OCI-LY7 (cell line): ENCODE measurements around the gene VPS8. TPM values are rescaled to one million over a fixed set of nuclear protein-coding genes. Genes with fewer than 3 reads are reported as not detected.

Experiments used
- BruUV-seq: library from RNA; stranded (reverse); fragments of 400-500 nt; replicated peaks from 2 replicates; lab custom pipeline; 2021; lab: Mats Ljungman, UMichigan
- CTCF ChIA-PET: fragments of 300-600 bp; sonication (Branson Sonifier 250); formaldehyde crosslinking; loops from one replicate; lab custom pipeline; 2022; ENCODE audit warnings: antibody characterized with exemption; ENCODE audit not compliant: unreplicated experiment; lab: Charles Lee
- POLR2A ChIA-PET: fragments of 300-600 bp; sonication (Branson Sonifier 250); formaldehyde crosslinking; loops from one replicate; lab custom pipeline; 2022; ENCODE audit warnings: antibody characterized with exemption; lab: Charles Lee
- DNase-seq: peaks from one replicate; pipeline ENCODE4 v3.0.0-alpha.2; 2015; ENCODE audit warnings: low spot score
- H2AFZ ChIP-seq: fragments of 200-600 bp; sonication (generic), shearing (Covaris generic); 2 replicates; pipeline ENCODE4 v1.6.1; 2014; ENCODE audit warnings: mild to moderate bottlenecking, antibody characterized with exemption, low read length, moderate library complexity
- H3K27ac ChIP-seq: fragments of 200-600 bp; sonication (generic); 2 replicates; pipeline ENCODE4 v1.5.1; 2014; ENCODE audit warnings: mixed run types, low read depth, mild to moderate bottlenecking, moderate library complexity, low read length, inconsistent platforms; ENCODE audit not compliant: poor library complexity, severe bottlenecking
- H3K36me3 ChIP-seq: fragments of 200-600 bp; sonication (generic); 2 replicates; pipeline ENCODE4 v1.6.1; 2014; ENCODE audit warnings: mild to moderate bottlenecking, antibody characterized with exemption, low read length, moderate library complexity, mixed read lengths; ENCODE audit not compliant: insufficient read depth
- H3K4me1 ChIP-seq: fragments of 200-600 bp; sonication (generic); 2 replicates; pipeline ENCODE4 v1.5.1; 2014; ENCODE audit warnings: mild to moderate bottlenecking, low read length; ENCODE audit not compliant: insufficient read depth, poor library complexity, severe bottlenecking
- H3K4me2 ChIP-seq: fragments of 200-600 bp; sonication (generic); 2 replicates; pipeline ENCODE4 v1.6.1; 2014; ENCODE audit warnings: mild to moderate bottlenecking, low read length
- H3K4me3 ChIP-seq: fragments of 200-600 bp; sonication (generic); 2 replicates; pipeline ENCODE4 v1.5.1; 2014; ENCODE audit warnings: mild to moderate bottlenecking, low read depth, low read length; ENCODE audit not compliant: poor library complexity, severe bottlenecking
- H3K79me2 ChIP-seq: fragments of 200-600 bp; sonication (generic); 2 replicates; pipeline ENCODE4 v1.6.1; 2016; ENCODE audit warnings: low read depth, mild to moderate bottlenecking, low read length, moderate library complexity, mixed read lengths; ENCODE audit not compliant: insufficient read depth
- H3K9me2 ChIP-seq: fragments of 200-600 bp; sonication (generic); 2 replicates; pipeline ENCODE4 v1.6.1; 2016; ENCODE audit warnings: mild to moderate bottlenecking, low read length, mixed read lengths; ENCODE audit not compliant: insufficient read depth
- H3K9me3 ChIP-seq: fragments of 200-600 bp; sonication (generic); 2 replicates; pipeline ENCODE4 v1.6.1; 2014; ENCODE audit warnings: mild to moderate bottlenecking, mixed run types, low read length, mixed read lengths
- H4K20me1 ChIP-seq: fragments of 200-600 bp; sonication (generic); 2 replicates; pipeline ENCODE4 v1.6.1; 2014; ENCODE audit warnings: mild to moderate bottlenecking, antibody characterized with exemption, low read length, moderate library complexity, mixed read lengths; ENCODE audit not compliant: insufficient read depth
- EZH2phosphoT487 ChIP-seq: fragments of 200-600 bp; sonication (generic); IDR thresholded peaks from 2 replicates; pipeline ENCODE4 v1.6.1; 2018; ENCODE audit warnings: low read depth, borderline replicate concordance, mild to moderate bottlenecking, mixed run types, antibody characterized with exemption, low read length, moderate library complexity, mixed read lengths
- intact Hi-C: fragments of 100-400 bp; cut with micrococcal nuclease; formaldehyde crosslinking; loops from one replicate; pipeline ENCODE4 v1.10.0; 2022; ENCODE audit not compliant: unreplicated experiment
- total RNA-seq, 2 experiments: library from RNA; depleted of rRNA in 1 of 2; stranded (reverse); fragments of >200 nt in 1 of 2; shearing (Covaris generic) in 1 of 2; gene quantifications; 2 replicates each; pipeline ENCODE4 v1.2.3, GENCODE V29; 2014 to 2022
- TF ChIP-seq, protein P1 (sequence below): fragments of 200-600 bp; sonication (generic); conservative IDR thresholded peaks from 2 replicates; pipeline ENCODE4 v1.5.1; 2014; ENCODE audit warnings: mild to moderate bottlenecking, antibody characterized with exemption, low read length, moderate library complexity, mixed read lengths

VPS8 gene
- total RNA-seq, 2 experiments from 2014 or later: 33.5 to 44.9 TPM

DNA sequence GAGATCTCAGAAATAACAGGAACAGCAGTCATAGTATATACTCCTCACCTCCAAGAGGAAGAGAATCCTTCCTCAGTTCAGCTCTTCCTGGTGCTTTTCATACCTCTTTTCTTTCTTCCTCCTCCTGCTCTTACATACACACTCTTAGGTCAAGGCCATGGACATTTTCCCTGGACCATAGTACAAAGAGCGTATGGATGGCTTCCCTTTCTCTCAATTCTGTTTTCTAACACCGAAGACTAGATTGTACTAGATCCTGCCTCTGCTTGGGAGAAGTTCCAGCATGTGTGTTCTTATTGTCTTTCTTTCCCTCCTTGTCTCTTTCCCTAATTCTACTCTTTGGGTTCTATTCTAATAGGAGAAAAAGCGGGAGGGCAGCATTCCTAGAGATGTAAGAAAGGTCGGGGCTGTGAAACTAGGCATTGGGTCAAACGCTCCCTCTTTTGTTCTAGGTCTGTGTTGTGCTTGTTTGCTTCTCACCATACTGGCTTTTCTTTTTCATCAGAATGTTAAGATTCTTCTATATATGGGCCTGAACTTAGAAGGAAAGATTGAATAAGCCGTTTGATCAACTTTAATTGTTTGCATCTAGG lies 77.4 kb downstream of the VPS8 start:
- no peak overlapping the region for H3K27ac ChIP-seq
- no peak overlapping the region for H2AFZ ChIP-seq
- no peaks in the 10 kb centered on the region for H3K79me2 ChIP-seq
- H4K20me1 ChIP-seq: no peaks in the 10 kb centered on the region; the same call in 1 of the 2 replicates
- DNase-seq: no peak
- no peak for TF ChIP-seq EZH2phosphoT487
- TF ChIP-seq, protein P1, sequence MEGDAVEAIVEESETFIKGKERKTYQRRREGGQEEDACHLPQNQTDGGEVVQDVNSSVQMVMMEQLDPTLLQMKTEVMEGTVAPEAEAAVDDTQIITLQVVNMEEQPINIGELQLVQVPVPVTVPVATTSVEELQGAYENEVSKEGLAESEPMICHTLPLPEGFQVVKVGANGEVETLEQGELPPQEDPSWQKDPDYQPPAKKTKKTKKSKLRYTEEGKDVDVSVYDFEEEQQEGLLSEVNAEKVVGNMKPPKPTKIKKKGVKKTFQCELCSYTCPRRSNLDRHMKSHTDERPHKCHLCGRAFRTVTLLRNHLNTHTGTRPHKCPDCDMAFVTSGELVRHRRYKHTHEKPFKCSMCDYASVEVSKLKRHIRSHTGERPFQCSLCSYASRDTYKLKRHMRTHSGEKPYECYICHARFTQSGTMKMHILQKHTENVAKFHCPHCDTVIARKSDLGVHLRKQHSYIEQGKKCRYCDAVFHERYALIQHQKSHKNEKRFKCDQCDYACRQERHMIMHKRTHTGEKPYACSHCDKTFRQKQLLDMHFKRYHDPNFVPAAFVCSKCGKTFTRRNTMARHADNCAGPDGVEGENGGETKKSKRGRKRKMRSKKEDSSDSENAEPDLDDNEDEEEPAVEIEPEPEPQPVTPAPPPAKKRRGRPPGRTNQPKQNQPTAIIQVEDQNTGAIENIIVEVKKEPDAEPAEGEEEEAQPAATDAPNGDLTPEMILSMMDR: no peak
- ChIA-PET CTCF (no interaction called here), POLR2A (no interaction called here)
- no TSS peak for BruUV-seq
- H3K4me2 ChIP-seq: no peak overlapping the region
- H3K4me3 ChIP-seq: no peak overlapping the region
- H3K9me2 ChIP-seq: no peaks in the 10 kb centered on the region
- no peaks in the 10 kb centered on the region for H3K36me3 ChIP-seq
- H3K4me1 ChIP-seq: peaks cover 6% of the 10 kb centered on the region
- H3K9me3 ChIP-seq: no peaks in the 10 kb centered on the region
- intact Hi-C loops: no loop called here

DNA sequence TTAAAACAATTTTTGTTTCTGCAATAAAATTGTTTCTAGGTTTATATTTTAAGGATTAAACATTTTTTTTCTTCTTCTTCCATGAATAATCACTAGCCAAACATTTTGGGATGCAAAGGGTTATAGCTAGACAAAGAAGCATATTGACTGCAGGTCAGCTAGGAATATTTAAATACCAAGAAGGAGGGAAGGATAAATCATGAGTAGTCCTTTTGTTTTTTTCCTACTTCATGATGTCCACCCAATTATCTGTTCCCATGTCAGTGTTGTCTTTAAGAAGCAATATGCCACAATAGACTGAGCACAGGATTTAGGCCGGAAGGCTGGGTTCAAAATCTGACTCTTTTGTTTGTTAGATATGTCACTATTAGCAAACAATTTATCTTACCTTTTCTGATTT lies 82.1 kb downstream of the VPS8 start:
- no peaks in the 10 kb centered on the region for H3K4me1 ChIP-seq
- no peaks in the 10 kb centered on the region for H3K36me3 ChIP-seq
- no peak overlapping the region for H2AFZ ChIP-seq
- H3K9me3 ChIP-seq: no peaks in the 10 kb centered on the region
- H3K79me2 ChIP-seq: no peaks in the 10 kb centered on the region
- intact Hi-C loops: no loop called here
- ChIA-PET CTCF (no interaction called here), POLR2A (no interaction called here)
- no peaks in the 10 kb centered on the region for H3K9me2 ChIP-seq
- no peaks in the 10 kb centered on the region; the same call in 1 of the 2 replicates for H4K20me1 ChIP-seq
- H3K27ac ChIP-seq: no peak overlapping the region
- no peak for DNase-seq
- no peak overlapping the region for H3K4me2 ChIP-seq
- TF ChIP-seq, protein P1: no peak
- no peak for TF ChIP-seq EZH2phosphoT487
- BruUV-seq: no TSS peak
- no peak overlapping the region for H3K4me3 ChIP-seq

DNA sequence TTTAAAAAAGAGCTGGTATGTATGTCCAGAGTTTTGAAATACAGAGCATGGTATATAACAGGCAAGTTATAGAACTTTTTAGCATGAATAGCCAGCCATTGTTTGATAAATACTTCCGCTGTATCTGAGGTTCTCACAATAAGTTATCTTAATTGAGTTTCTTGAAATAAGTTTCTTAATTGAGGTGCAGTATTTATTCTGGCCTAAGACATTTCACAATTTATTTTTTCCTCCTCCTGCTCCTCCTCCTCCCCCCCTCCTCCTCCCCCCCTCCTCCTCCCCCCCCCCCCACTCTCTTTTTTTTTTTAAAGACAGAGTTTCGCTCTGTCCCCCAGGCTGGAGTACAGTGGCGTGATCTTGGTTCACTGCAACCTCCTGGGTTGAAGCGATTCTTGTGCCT lies 83.4 kb downstream of the VPS8 start:
- intact Hi-C loops: no loop called here
- Histone ChIP-seq H3K27ac (no peak overlapping the region), H3K9me3 (no peaks in the 10 kb centered on the region), H3K9me2 (no peaks in the 10 kb centered on the region), H3K79me2 (no peaks in the 10 kb centered on the region), H3K36me3 (no peaks in the 10 kb centered on the region), H4K20me1 (no peaks in the 10 kb centered on the region; the same call in 1 of the 2 replicates), H3K4me3 (no peak overlapping the region), H3K4me2 (no peak overlapping the region), H2AFZ (no peak overlapping the region), H3K4me1 (no peaks in the 10 kb centered on the region)
- ChIA-PET POLR2A (interaction anchor here (0.6 kb wide), 1 partner anchor 20 kb away, joined by 5 read pairs; no protein-coding TSS in a partner anchor), CTCF (no interaction called here)
- no TSS peak for BruUV-seq
- TF ChIP-seq EZH2phosphoT487: no peak
- no peak for DNase-seq
